NT2/D1 (cell line): Measurements from ENCODE around the gene TRABD2B.

Experiments used
- DNase-seq: peaks from one replicate; pipeline ENCODE4 v3.0.0-alpha.2; 2011; ENCODE audit warnings: low read depth, low spot score
- H3K27me3 ChIP-seq: 2 replicates; pipeline ENCODE4 v1.6.0; 2011; ENCODE audit warnings: mild to moderate bottlenecking; ENCODE audit not compliant: insufficient read length, insufficient read depth
- H3K36me3 ChIP-seq: 2 replicates; pipeline ENCODE4 v1.6.1; 2011; ENCODE audit warnings: mild to moderate bottlenecking, low read length, mixed read lengths; ENCODE audit not compliant: insufficient read depth, insufficient read length
- H3K4me1 ChIP-seq: 2 replicates; pipeline ENCODE4 v1.5.1; 2011; ENCODE audit not compliant: insufficient read depth, insufficient read length
- H3K4me3 ChIP-seq: 2 replicates; pipeline ENCODE4 v1.5.1; 2011; ENCODE audit warnings: low read depth; ENCODE audit not compliant: insufficient read length
- H3K9ac ChIP-seq: 2 replicates; pipeline ENCODE4 v1.6.0; 2011; ENCODE audit warnings: low read depth; ENCODE audit not compliant: insufficient read length
- H3K9me3 ChIP-seq: 2 replicates; pipeline ENCODE4 v1.5.1; 2011; ENCODE audit warnings: mild to moderate bottlenecking, low read length; ENCODE audit not compliant: insufficient read depth
- SUZ12 ChIP-seq: IDR thresholded peaks from 2 replicates; pipeline ENCODE4 v1.6.1; 2011; ENCODE audit not compliant: insufficient read length, insufficient read depth; ENCODE audit errors: extremely low read depth
- YY1 ChIP-seq: IDR thresholded peaks from 2 replicates; pipeline ENCODE4 v1.6.1; 2011; ENCODE audit not compliant: insufficient read length, insufficient read depth
- ZNF274 ChIP-seq: IDR thresholded peaks from 2 replicates; pipeline ENCODE4 v1.6.1; 2011; ENCODE audit warnings: mild to moderate bottlenecking, low read depth, low read length

TRABD2B gene

GRCh38 chr1:47788761-47789160 lies 208.4 kb downstream of the TRABD2B start:
- Histone ChIP-seq H3K9me3 (no peaks in the 10 kb centered on the region), H3K4me1 (no peaks in the 10 kb centered on the region), H3K4me3 (no peak overlapping the region), H3K9ac (no peak overlapping the region), H3K36me3 (peaks cover 3% of the 10 kb centered on the region), H3K27me3 (no peaks in the 10 kb centered on the region)
- TF ChIP-seq ZNF274, result no peak
- no peak for TF ChIP-seq SUZ12
- TF ChIP-seq YY1, result no peak
- DNase-seq, result no peak

DNA sequence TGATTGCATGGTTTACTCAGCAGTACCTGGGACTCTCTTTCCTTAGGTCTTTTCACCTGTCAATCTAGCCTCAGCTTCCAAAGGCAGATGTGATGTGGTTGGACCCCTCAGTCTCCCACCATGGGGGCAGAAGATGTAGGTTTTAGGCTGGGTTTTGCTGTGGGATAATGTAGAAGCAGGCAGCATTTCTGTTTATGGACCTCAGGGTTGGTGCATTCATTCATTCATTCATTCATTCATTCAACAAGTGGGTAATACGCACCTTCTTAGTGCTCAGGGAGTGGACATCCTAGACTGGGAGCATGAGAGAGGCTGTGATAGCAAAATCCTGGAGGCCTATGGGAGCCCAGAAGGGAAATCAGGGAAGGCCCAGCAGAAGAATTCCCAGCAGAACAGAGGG lies 209.6 kb downstream of the TRABD2B start:
- Histone ChIP-seq H3K9me3 (no peaks in the 10 kb centered on the region), H3K27me3 (no peaks in the 10 kb centered on the region), H3K36me3 (peaks cover 3% of the 10 kb centered on the region), H3K9ac (no peak overlapping the region), H3K4me1 (no peaks in the 10 kb centered on the region), H3K4me3 (no peak overlapping the region)
- TF ChIP-seq ZNF274 (no peak), SUZ12 (no peak), YY1 (no peak)
- DNase-seq, result no peak

DNA sequence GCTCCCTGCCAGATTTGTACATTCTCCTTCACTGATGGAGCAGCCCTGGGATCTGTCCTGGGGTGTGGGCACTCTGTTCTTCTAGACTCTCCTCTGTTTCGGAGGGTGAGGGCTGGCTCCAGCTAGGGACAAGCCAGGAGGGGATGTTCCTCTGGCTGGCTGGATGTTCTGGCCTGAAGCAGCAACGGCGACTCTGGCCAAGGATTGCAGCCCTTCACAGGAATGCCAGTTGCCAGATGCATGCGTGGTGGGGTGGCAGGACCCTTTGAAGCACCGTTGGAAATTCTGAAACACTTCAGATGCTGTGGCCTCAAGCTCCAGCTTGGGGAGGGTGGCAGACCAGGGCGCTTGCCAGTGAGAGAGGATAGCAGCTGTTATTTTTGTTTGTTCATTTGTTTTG lies 210.9 kb downstream of the TRABD2B start:
- no peak for DNase-seq
- no peak for TF ChIP-seq SUZ12
- TF ChIP-seq ZNF274, result no peak
- TF ChIP-seq YY1, result no peak
- H3K4me3 ChIP-seq, result no peak overlapping the region
- H3K9ac ChIP-seq, result peak overlapping the region; percentile 6
- H3K27me3 ChIP-seq, result no peaks in the 10 kb centered on the region
- H3K4me1 ChIP-seq, result no peaks in the 10 kb centered on the region
- peaks cover 3% of the 10 kb centered on the region for H3K36me3 ChIP-seq
- H3K9me3 ChIP-seq, result no peaks in the 10 kb centered on the region

DNA sequence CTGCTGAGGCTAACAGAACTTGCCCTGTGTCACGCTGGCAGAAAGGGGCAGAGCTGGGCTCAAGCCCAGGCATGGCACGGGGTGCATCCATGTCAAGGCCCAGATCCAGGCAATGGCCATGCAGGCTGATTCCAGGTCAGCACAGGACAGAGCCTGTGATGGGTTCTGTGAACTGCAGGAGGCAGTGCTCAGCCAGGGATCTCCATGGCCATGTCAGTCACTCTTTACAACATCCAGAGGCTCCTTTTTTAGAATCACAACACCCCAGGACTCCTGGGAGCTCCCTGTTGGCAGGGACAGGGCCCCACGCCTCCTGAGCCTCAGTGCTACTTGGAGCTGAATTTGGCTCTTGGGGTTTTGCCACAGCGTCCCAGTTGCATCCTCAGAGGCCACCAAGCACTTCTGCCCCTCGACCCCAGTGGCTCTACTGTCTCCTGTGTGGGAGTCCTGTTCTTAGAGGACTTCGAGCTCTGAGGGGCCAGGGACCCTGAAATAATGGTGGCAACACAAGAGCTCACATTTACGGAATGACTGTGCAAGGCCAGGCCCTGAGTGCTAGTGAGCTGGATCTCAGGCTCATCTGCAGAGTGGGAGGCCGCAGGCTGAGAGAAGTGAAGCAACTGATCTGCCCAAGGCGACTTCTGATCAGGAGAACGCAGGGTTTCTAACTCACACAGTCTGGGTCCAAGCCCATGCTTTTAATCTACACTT lies 211.5 kb downstream of the TRABD2B start:
- TF ChIP-seq YY1 (no peak), SUZ12 (no peak), ZNF274 (no peak)
- H3K4me1 ChIP-seq, result no peaks in the 10 kb centered on the region
- H3K27me3 ChIP-seq, result no peaks in the 10 kb centered on the region
- H3K9me3 ChIP-seq, result no peaks in the 10 kb centered on the region
- no peak overlapping the region for H3K9ac ChIP-seq
- H3K4me3 ChIP-seq, result no peak overlapping the region
- H3K36me3 ChIP-seq, result peaks cover under 1% of the 10 kb centered on the region
- no peak for DNase-seq

- DNase-seq, result no peak
- Histone ChIP-seq H3K27me3 (no peaks in the 10 kb centered on the region), H3K9me3 (no peaks in the 10 kb centered on the region), H3K4me1 (no peaks in the 10 kb centered on the region), H3K36me3 (no peaks in the 10 kb centered on the region), H3K4me3 (no peak overlapping the region), H3K9ac (no peak overlapping the region)
- TF ChIP-seq SUZ12 (no peak), YY1 (no peak), ZNF274 (no peak)
Observed at GRCh38 chr1:47785118-47785517, 212.1 kb downstream of the TRABD2B start.

- no peak overlapping the region for H3K4me3 ChIP-seq
- H3K4me1 ChIP-seq, result no peaks in the 10 kb centered on the region
- H3K9ac ChIP-seq, result no peak overlapping the region
- H3K27me3 ChIP-seq, result no peaks in the 10 kb centered on the region
- DNase-seq, result no peak
- H3K9me3 ChIP-seq, result no peaks in the 10 kb centered on the region
- TF ChIP-seq YY1 (no peak), ZNF274 (no peak), SUZ12 (no peak)
- no peaks in the 10 kb centered on the region for H3K36me3 ChIP-seq
Observed at GRCh38 chr1:47784497-47784822, 212.7 kb downstream of the TRABD2B start.

GRCh38 chr1:47783638-47784496 lies 213.3 kb downstream of the TRABD2B start:
- Histone ChIP-seq H3K9me3 (no peaks in the 10 kb centered on the region), H3K9ac (no peak overlapping the region), H3K4me1 (no peaks in the 10 kb centered on the region), H3K27me3 (no peaks in the 10 kb centered on the region), H3K4me3 (no peak overlapping the region), H3K36me3 (no peaks in the 10 kb centered on the region)
- TF ChIP-seq SUZ12, result no peak
- no peak for DNase-seq
